Measurements from ENCODE around the gene CBLC.
A peak's percentile ranks its signal among the peaks of the same experiment; 100 is the strongest.

Gene CBLC

DNA sequence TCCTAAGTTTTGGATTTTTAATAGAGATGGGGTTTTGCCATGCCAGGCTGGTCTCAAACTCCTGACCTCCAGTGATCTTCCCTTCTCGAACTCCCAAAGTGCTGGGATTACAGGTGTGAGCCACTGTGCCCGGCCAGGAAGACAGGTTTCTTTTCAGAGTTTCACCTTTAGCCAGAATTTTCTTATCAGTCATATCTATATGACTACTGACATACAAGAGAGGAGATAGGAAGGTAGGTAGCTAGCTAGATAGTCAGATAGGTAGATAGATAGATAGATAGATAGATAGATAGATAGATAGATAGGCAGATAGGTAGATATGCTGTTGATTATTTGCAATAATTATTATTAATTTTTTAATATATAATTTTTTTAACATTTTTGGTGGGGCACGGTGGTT, 7.6 kb downstream of the CBLC start:
- no peaks in the 10 kb centered on the region for H3K36me3 Mint-ChIP-seq (ENCODE audit: insufficient read depth)
- no peak overlapping the region for H3K27ac Mint-ChIP-seq
- ATAC-seq (replicated peaks) (no peak), DNase-seq (no peak)
- peaks cover 6 to 9% of the 10 kb centered on the region in 2 donors for H3K27me3 Mint-ChIP-seq
- no peaks in the 10 kb centered on the region for H3K9me3 Mint-ChIP-seq
- H3K4me1 Mint-ChIP-seq (ENCODE audit: low read depth in 2 of 2) = peaks cover 6 to 7% of the 10 kb centered on the region in 2 donors
- no peak overlapping the region for H3K4me3 Mint-ChIP-seq

DNA sequence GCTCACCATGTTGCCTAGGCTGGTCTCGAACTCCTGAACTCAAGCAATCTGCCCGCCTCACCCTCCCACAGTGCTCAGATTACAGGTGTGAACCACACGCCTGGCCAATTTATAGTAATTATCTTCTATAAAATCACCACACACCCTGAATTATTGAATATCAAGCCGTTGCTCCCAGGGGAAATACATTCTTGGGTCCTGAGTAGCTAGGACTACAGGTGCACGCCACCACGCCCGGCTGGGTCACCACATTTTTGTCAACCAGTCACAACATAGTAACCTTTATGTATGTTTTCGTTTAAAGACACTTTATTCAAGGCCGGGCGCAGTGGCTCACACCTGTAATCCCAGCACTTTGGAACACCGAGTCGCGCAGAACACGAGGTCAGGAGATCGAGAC, 8.3 kb downstream of the CBLC start:
- Mint-ChIP-seq H3K36me3 (ENCODE audit: insufficient read depth) (no peaks in the 10 kb centered on the region), H3K4me1 (ENCODE audit: low read depth in 2 of 2) (peaks cover 6 to 7% of the 10 kb centered on the region in 2 donors), H3K27ac (no peak overlapping the region), H3K4me3 (no peak overlapping the region), H3K9me3 (no peaks in the 10 kb centered on the region), H3K27me3 (peaks cover 6 to 9% of the 10 kb centered on the region in 2 donors)
- DNase-seq = no peak
- ATAC-seq (replicated peaks) = no peak

DNA sequence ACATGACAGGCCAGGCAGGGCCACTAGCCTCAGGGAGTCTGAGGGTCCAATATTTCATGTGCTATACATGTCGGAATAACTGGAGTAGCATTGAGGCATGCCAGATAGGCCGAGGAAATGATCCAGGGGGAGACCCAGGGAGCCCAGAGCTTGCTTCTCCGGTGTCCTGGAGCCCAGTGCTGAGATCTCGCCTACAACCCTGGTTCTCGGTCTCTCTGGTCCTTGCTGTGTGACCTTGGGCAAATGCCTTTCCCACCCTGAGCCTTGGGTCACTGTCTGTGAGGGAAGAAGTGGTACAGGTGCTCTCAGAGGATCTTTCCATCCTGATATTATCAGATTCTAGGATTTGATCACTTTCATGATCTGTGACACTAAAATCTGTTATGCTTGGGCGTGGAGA, 11.3 kb downstream of the CBLC start:
- no peak for DNase-seq
- no peaks in the 10 kb centered on the region for H3K36me3 Mint-ChIP-seq (ENCODE audit: insufficient read depth)
- peaks cover 6 to 7% of the 10 kb centered on the region in 2 donors for H3K4me1 Mint-ChIP-seq (ENCODE audit: low read depth in 2 of 2)
- no peak overlapping the region for H3K4me3 Mint-ChIP-seq
- H3K27me3 Mint-ChIP-seq = peaks cover 10 to 22% of the 10 kb centered on the region in 2 donors
- no peak for ATAC-seq (replicated peaks)
- H3K9me3 Mint-ChIP-seq = no peaks in the 10 kb centered on the region
- H3K27ac Mint-ChIP-seq = no peak overlapping the region

DNA sequence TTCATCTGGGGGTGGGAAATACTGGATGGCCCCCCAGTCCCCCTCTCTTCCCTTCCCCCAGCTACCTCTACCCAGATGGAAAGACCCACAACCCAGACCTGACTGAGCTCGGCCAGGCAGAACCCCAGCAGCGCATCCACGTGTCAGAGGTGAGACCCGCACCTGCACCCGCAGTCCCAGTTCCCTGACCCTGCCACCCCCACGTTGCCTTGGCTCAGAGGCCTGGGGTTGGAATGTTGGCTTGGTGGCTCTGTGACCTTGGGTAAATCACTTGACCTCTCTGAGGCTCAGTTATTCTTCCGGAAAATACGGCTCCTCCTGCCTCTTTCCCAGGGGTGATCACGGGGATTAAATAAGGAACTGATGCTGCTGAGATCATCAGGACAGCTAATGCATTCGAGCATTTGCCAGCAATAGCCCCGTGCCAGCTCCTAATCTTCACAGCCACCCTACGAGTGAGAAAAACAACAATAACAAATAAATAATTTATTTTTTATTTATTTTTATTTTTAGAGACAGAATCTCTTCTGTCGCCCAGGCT, 12.3 kb downstream of the CBLC start:
- no peaks in the 10 kb centered on the region for H3K36me3 Mint-ChIP-seq (ENCODE audit: insufficient read depth)
- no peak overlapping the region for H3K27ac Mint-ChIP-seq
- DNase-seq (no peak), ATAC-seq (replicated peaks) (no peak)
- peaks cover 5 to 16% of the 10 kb centered on the region in 2 donors for H3K27me3 Mint-ChIP-seq
- H3K4me1 Mint-ChIP-seq (ENCODE audit: low read depth in 2 of 2) = no peaks in the 10 kb centered on the region
- H3K9me3 Mint-ChIP-seq = no peaks in the 10 kb centered on the region
- H3K4me3 Mint-ChIP-seq = no peak overlapping the region

DNA sequence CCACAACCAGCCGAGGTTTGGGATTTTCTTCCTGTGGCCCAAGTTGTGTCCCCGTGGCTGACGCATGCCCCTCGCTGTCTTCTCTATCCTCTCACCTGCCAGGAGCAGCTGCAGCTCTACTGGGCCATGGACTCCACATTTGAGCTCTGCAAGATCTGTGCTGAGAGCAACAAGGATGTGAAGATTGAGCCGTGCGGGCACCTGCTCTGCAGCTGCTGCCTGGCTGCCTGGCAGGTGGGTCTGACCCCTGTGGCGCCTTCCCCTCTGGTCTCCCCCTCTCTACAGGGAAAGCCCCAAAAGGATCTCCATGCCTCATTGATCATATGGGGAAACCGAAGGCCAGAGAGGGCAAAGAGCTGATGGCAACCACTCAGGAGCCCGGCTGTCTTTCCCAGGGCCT, 14.6 kb downstream of the CBLC start:
- no peak overlapping the region for H3K27ac Mint-ChIP-seq
- ATAC-seq (replicated peaks) (no peak), DNase-seq (no peak)
- H3K9me3 Mint-ChIP-seq = no peaks in the 10 kb centered on the region
- H3K4me3 Mint-ChIP-seq = no peak overlapping the region
- H3K36me3 Mint-ChIP-seq (ENCODE audit: insufficient read depth) = no peaks in the 10 kb centered on the region
- no peaks in the 10 kb centered on the region for H3K4me1 Mint-ChIP-seq (ENCODE audit: low read depth in 2 of 2)
- H3K27me3 Mint-ChIP-seq = peaks cover 5 to 16% of the 10 kb centered on the region in 2 donors

DNA sequence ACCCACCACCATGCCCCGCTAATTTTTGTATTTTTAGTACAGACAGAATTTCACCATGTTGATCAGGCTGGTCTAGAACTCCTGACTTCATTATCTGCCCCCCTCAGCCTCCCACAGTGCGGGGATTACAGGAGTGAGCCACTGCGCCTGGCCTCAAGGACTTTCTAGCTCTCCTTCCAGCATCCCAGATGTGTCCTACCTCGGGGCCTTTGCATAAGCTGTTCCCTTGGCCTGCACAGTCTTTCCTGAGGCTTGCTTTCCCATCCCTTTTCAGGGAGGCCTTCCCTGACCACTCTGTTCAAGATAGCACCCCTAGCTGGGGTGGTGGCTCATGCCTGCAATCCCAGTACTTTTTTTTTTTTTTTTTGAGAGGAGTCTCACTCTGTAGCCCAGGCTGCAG, 16.9 kb downstream of the CBLC start:
- no peak for ATAC-seq (replicated peaks)
- H3K27me3 Mint-ChIP-seq = peaks cover 8 to 16% of the 10 kb centered on the region in 2 donors
- no peak overlapping the region for H3K4me3 Mint-ChIP-seq
- H3K4me1 Mint-ChIP-seq (ENCODE audit: low read depth in 2 of 2) = no peaks in the 10 kb centered on the region
- no peaks in the 10 kb centered on the region for H3K9me3 Mint-ChIP-seq
- peak overlapping the region in 1 of 2 donors; percentile 75 for H3K27ac Mint-ChIP-seq
- DNase-seq = no peak
- H3K36me3 Mint-ChIP-seq (ENCODE audit: insufficient read depth) = no peaks in the 10 kb centered on the region

DNA sequence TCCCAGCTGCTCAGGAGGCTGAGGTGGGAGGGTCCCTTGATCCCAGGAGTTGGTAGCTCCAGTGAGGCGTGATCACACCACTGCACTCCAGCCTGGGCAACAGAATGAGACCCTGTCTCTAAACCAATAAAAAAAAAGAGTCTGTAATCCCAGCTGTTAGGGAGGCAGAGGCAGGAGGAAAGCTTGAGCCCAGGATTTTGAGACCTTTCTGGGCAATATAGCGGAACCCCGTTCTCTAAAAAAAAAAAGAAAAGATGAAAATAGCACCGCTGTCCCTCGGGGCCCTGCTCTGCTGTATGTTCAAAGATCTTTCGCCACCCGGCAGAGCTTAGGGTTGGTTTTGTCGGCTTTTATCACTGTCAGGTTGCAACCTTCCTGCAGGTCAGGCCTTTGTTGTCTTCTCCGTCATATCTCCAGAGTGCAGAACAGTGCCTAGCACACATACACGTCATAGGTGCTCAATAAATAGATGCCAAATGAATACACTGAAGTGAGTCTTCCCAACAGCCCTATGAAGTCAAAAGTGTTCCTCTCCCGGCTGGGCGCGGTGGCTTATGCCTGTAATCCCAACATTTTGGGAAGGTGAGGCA, 17.8 kb downstream of the CBLC start:
- H3K27ac Mint-ChIP-seq = no peak overlapping the region
- no peaks in the 10 kb centered on the region for H3K4me1 Mint-ChIP-seq (ENCODE audit: low read depth in 2 of 2)
- peaks cover 3% of the 10 kb centered on the region for H3K36me3 Mint-ChIP-seq (ENCODE audit: insufficient read depth)
- no peak overlapping the region for H3K4me3 Mint-ChIP-seq
- DNase-seq (no peak), ATAC-seq (replicated peaks) (no peak)
- peaks cover 10 to 16% of the 10 kb centered on the region in 2 donors for H3K27me3 Mint-ChIP-seq
- H3K9me3 Mint-ChIP-seq = no peaks in the 10 kb centered on the region

DNA sequence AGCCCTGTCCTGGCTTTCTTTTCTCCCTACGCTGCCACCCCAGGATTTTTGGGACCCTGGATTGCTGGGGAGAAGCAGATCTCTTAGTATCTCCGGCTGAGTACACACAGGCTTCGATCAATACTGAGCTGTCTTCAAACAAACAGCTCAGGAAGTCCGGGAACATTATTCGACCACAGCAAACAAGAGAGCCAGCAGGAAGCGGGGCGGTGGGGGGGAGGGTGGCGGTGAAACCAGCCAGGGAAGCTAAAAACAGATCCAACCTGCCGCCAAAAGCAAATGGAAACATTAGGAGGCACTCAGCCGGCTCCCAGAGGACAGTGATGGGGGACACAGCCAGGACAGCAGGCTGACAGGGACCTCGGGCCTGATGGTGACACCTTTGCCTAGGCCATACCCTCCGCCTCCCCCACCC, 19.0 kb downstream of the CBLC start:
- no peaks in the 10 kb centered on the region for H3K4me1 Mint-ChIP-seq (ENCODE audit: low read depth in 2 of 2)
- no peak overlapping the region for H3K27ac Mint-ChIP-seq
- no peak overlapping the region for H3K4me3 Mint-ChIP-seq
- no peak for DNase-seq
- no peaks in the 10 kb centered on the region for H3K9me3 Mint-ChIP-seq
- H3K27me3 Mint-ChIP-seq = peaks cover 10 to 16% of the 10 kb centered on the region in 2 donors
- no peak for ATAC-seq (replicated peaks)
- peaks cover 3% of the 10 kb centered on the region for H3K36me3 Mint-ChIP-seq (ENCODE audit: insufficient read depth)

DNA sequence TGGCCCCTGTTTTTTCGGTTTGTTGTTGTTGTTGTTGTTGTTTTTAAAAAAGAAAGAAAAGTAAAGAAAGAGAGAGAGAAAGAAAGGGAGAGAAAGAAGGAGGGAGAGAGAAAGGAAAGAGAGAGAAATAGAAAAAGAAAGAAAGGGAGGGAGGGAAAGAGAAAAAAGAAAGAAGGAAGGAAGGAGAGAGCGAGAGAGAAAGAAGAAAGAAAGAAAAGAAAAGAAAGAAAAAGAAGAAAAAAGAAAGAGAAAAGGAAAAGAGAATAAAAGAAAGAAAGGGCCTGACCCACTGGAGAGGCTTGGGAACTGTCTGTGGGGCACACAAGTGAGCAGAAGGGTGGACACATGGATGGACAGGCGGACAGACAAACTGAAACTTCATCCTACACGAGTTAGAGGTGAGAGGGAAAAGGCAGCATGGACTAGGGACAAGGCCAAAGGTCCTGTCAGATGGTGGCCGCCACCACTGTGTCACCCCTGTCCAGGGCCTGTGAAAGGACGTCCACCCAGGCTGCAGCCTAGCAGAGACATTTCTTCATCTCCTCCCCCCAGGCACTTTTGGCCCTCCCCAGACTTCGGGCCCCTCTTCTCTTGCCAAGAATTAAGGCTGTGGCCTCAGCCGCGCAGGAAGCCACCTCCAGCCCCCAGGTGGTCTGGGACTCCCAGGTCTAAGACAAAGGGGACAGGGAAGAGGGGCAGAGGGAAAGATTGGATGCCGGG, 22.1 kb downstream of the CBLC start:
- Mint-ChIP-seq H3K27ac (peak overlapping the region in 1 of 2 donors; percentile 73), H3K36me3 (ENCODE audit: insufficient read depth) (peaks cover 3% of the 10 kb centered on the region), H3K4me1 (ENCODE audit: low read depth in 2 of 2) (no peaks in the 10 kb centered on the region), H3K27me3 (peaks cover 5 to 8% of the 10 kb centered on the region in 2 donors), H3K4me3 (no peak overlapping the region), H3K9me3 (no peaks in the 10 kb centered on the region)
- ATAC-seq (replicated peaks) (no peak), DNase-seq (no peak)

DNA sequence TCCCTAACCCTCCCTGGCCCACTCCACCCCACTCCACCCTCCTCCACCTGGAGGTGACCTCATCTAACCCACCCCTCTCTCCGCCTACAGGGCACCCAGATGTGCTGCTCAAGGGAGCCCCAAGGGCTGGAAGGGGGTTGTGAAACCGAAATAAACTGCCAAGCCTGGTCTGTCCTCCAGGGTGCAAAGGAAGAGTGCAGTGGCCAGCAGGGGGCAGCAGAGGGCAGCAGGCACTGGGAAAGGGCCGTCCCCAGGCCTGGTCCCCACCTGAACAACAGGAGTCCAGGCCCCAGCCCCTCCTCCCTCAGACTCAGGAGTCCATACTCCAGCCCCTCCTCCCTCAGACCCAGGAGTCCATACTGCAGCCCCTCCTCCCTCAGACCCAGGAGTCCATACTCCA, 22.8 kb downstream of the CBLC start:
- H3K27ac Mint-ChIP-seq = peak overlapping the region in 1 of 2 donors; percentile 73
- H3K4me1 Mint-ChIP-seq (ENCODE audit: low read depth in 2 of 2) = no peaks in the 10 kb centered on the region
- peak; percentile 100 for ATAC-seq (replicated peaks)
- H3K36me3 Mint-ChIP-seq (ENCODE audit: insufficient read depth) = peaks cover 3% of the 10 kb centered on the region
- no peak overlapping the region for H3K4me3 Mint-ChIP-seq
- peaks cover 5 to 8% of the 10 kb centered on the region in 2 donors for H3K27me3 Mint-ChIP-seq
- no peaks in the 10 kb centered on the region for H3K9me3 Mint-ChIP-seq
- DNase-seq = peak; percentile 80 to 82 (median 81)

DNA sequence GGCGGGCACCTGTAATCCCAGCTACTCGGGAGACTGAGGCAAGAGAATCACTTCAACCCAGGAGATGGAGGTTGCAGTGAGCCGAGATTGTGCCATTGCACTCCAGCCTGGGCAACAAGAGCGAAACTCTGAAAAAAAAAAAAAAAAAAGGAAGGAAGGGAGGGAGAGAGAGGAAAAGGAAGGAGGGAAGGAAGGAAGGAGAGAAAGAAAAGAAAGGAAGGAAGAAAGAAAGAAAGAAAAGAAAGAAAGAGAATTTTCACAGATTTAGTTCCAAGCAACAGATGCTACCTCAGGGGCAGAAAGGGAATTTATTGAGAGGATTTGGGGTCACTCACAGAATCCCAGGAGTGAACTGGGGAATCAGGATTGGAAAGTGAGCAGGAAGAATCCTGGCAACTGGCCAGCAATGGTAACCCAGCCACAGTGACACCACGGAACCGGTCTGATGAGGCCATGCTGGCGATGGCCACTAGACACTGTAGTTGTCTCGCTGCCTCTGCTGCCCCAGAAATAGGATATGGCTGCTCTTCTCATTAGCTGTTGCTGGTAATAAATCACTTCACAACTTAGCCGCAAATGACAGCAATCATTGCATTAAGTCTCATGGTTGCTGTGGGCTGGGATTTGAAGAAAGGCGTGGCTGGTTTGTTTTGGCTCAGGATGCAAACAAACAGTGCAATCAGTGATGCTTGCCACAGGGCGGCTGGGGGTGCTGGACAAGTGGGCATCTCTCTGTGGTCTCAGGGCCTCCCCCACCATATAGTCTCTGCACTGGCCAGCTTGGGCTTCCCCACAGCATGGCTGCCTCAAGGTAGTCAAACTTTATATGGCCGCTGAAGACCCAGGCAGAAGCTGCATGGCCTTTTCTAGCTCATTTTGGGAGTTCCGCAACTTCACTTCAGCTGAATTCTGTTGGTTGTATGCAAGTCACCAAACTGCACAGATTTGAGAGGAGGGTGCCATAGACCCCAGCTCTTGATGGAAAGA, 26.0 kb downstream of the CBLC start:
- H3K36me3 Mint-ChIP-seq (ENCODE audit: insufficient read depth) = peaks cover 6% of the 10 kb centered on the region
- no peak for DNase-seq
- no peak overlapping the region for H3K27ac Mint-ChIP-seq
- H3K9me3 Mint-ChIP-seq = no peaks in the 10 kb centered on the region
- H3K27me3 Mint-ChIP-seq = peaks cover 12 to 30% of the 10 kb centered on the region in 2 donors
- H3K4me3 Mint-ChIP-seq = no peak overlapping the region
- H3K4me1 Mint-ChIP-seq (ENCODE audit: low read depth in 2 of 2) = peaks cover 0 to 4% of the 10 kb centered on the region in 2 donors
- no peak for ATAC-seq (replicated peaks)

DNA sequence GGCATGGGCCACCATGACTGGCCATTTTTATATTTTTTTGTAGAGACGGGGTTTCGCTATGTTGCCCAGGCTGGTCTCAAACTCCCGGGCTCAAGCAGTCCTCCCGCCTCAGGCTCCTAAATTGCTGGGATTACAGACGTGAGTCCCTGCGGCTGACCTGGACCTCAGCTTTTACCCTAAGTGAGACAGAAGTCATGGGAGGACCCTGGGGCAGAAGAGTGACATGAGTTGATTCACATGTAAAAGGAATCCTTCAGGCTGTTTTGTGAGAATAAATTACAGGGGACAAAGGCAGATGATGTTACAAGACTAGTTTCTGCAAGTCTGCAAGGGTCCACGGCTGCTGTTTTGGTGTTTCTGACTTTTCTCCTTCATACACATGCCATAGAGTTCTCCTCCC, 28.6 kb downstream of the CBLC start:
- Mint-ChIP-seq H3K36me3 (ENCODE audit: insufficient read depth) (peaks cover 3% of the 10 kb centered on the region), H3K27ac (no peak overlapping the region), H3K27me3 (peaks cover 26 to 56% of the 10 kb centered on the region in 2 donors), H3K4me3 (no peak overlapping the region), H3K9me3 (no peaks in the 10 kb centered on the region), H3K4me1 (ENCODE audit: low read depth in 2 of 2) (peaks cover 0 to 4% of the 10 kb centered on the region in 2 donors)
- ATAC-seq (replicated peaks) = no peak
- no peak for DNase-seq

DNA sequence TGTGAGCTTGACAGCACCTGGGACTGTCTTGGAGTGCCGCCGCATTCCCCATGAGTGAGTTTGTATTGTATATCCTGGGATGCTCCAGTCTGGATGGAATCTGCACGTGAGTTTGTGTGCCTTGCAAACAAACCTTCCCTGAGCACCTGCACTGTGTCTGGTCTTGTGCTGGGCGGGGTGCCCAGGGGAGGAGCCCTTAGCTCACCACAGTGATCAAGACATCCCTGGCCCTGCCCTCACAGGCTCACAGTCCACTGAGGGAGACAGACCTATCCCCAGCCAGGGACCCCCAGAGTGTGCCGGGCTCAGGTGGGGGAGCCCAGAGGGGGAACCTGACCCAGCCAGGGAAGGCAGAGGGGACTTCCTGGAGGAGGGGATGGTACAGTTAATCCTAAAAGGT, 29.5 kb downstream of the CBLC start:
- Mint-ChIP-seq H3K4me1 (ENCODE audit: low read depth in 2 of 2) (peaks cover 0 to 4% of the 10 kb centered on the region in 2 donors), H3K9me3 (no peaks in the 10 kb centered on the region), H3K4me3 (no peak overlapping the region), H3K27me3 (peaks cover 33 to 63% of the 10 kb centered on the region in 2 donors), H3K27ac (no peak overlapping the region), H3K36me3 (ENCODE audit: insufficient read depth) (peaks cover 3% of the 10 kb centered on the region)
- no peak for ATAC-seq (replicated peaks)
- no peak for DNase-seq

Measured in effector memory CD8-positive, alpha-beta T cell (primary cell).